ENCODE measurements around the gene TNFSF15.
A peak's percentile ranks its signal among the peaks of the same experiment; 100 is the strongest.

TNFSF15 gene

GRCh38 chr9:114787214-114787613 is 18.6 kb downstream of the TNFSF15 start:
- no peak for DNase-seq

- no peak for DNase-seq
These were observed 19.8 kb downstream of the TNFSF15 start for GRCh38 chr9:114785866-114786650.

GRCh38 chr9:114784721-114785279 is 21.0 kb downstream of the TNFSF15 start:
- DNase-seq: no peak

GRCh38 chr9:114782586-114782985 is 23.3 kb downstream of the TNFSF15 start:
- no peak for DNase-seq

- no peak for DNase-seq
These were observed 26.4 kb downstream of the TNFSF15 start for GRCh38 chr9:114779352-114779845.

- DNase-seq: peak; percentile 6
These were observed 27.8 kb downstream of the TNFSF15 start for GRCh38 chr9:114777821-114778609.

- no peak for DNase-seq
These were observed 29.0 kb downstream of the TNFSF15 start for GRCh38 chr9:114776683-114777399.

GRCh38 chr9:114775981-114776380 is 29.9 kb downstream of the TNFSF15 start:
- no peak for DNase-seq

- no peak for DNase-seq
These were observed 30.7 kb downstream of the TNFSF15 start for GRCh38 chr9:114775121-114775520.

GRCh38 chr9:114774524-114774923 is 31.3 kb downstream of the TNFSF15 start:
- no peak for DNase-seq

- no peak for DNase-seq
These were observed 34.0 kb downstream of the TNFSF15 start for GRCh38 chr9:114771889-114772288.

GRCh38 chr9:114770991-114771390 is 34.8 kb downstream of the TNFSF15 start:
- no peak for DNase-seq

GRCh38 chr9:114769624-114770023 is 36.2 kb downstream of the TNFSF15 start:
- DNase-seq: no peak

- DNase-seq: no peak
These were observed 42.6 kb downstream of the TNFSF15 start for GRCh38 chr9:114763220-114763619.

- no peak for DNase-seq
These were observed 44.3 kb downstream of the TNFSF15 start for GRCh38 chr9:114761523-114761922.

GRCh38 chr9:114759512-114760341 is 46.1 kb downstream of the TNFSF15 start:
- DNase-seq: no peak

GRCh38 chr9:114757984-114758383 is 47.9 kb downstream of the TNFSF15 start:
- DNase-seq: no peak

GRCh38 chr9:114757395-114757794 is 48.4 kb downstream of the TNFSF15 start:
- DNase-seq: no peak

- DNase-seq: no peak
These were observed 48.9 kb downstream of the TNFSF15 start for GRCh38 chr9:114756920-114757319.

- no peak for DNase-seq
These were observed 51.3 kb downstream of the TNFSF15 start for GRCh38 chr9:114754581-114754980.

GRCh38 chr9:114746591-114747346 is 59.1 kb downstream of the TNFSF15 start:
- DNase-seq: no peak
